GM18499 (cell line): Measurements from ENCODE around the gene TNNC2.
"Not testable (repeated sequence)": the region's sequence is repeated elsewhere in the genome, so short reads cannot be mapped to it uniquely, and the experiment has no call there.

Source experiments
- ATAC-seq: cut with Tn5 transposase; IDR thresholded peaks from one replicate; pipeline ENCODE4 v1.9.1; 2021; ENCODE audit warnings: moderate number of reproducible peaks; ENCODE audit not compliant: insufficient read depth, unreplicated experiment

Gene TNNC2

GRCh38 chr20:45850238-45850637 is 23.1 kb upstream of the TNNC2 start:
- no peak for ATAC-seq

- no peak for ATAC-seq
These were observed 22.0 kb upstream of the TNNC2 start for GRCh38 chr20:45848969-45849582.

DNA sequence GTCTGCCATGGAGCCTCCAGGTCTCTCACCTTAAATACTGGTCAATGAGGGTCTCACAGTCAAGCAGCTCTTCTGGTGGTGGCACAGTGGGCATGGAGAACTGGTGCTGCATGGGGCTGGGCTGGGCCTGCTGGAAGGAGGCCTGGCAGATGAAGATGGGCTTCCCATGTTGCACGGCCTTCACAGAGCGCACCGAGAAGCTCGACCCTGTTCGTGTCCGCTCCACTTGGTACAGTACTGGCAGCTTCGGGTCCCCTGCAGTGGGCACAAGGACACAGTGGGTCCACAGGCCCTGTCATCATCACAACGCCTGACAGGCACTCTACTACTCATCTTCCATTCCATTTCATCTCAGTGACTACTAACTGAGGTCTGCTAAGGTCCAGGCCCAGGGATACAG is 21.3 kb upstream of the TNNC2 start:
- no peak for ATAC-seq

DNA sequence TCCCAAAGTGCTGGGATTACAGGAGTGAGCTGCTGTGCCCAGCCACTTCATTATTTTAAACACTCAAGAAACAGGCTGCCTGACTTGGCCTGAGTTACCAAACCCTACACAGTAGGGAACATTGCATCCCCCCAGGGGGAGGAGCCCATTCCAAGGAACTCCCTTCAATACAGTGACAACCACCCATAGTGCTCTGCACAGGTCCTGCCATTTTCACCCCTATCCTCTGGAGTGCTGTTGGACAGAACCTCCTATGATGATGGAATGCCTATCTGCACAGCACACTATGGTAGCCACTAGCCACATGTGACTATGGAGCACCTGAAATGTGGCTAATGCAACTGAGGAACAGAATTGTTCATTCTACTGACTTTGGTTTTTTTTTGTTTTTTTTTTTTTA is 18.3 kb upstream of the TNNC2 start:
- no peak for ATAC-seq

DNA sequence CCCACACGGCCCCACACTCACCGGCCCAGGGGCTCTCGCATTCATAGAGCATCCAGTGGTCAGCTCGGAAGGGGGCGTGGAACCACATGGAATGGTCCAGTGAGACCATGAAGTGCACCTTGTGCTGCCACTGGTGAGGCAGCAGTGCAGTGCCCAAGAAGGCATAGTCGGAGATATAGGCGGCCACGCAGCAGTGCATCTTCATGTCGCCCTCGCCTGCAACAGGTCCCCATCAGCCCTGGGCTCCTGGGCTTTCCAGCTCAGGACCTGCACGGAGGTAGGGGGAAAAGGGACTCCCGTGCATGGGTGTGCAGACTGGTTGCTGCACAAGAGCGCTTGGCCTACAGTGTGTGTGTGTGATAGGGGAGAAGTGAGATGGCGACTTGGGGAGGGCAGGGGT is 16.4 kb upstream of the TNNC2 start:
- no peak for ATAC-seq

- no peak for ATAC-seq
These were observed 15.2 kb upstream of the TNNC2 start for GRCh38 chr20:45842169-45842812.

GRCh38 chr20:45841407-45842129 is 14.5 kb upstream of the TNNC2 start:
- ATAC-seq = no peak

- ATAC-seq = no peak
These were observed 13.6 kb upstream of the TNNC2 start for GRCh38 chr20:45840700-45841198.

GRCh38 chr20:45836841-45837240 is 9.7 kb upstream of the TNNC2 start:
- ATAC-seq = no peak

DNA sequence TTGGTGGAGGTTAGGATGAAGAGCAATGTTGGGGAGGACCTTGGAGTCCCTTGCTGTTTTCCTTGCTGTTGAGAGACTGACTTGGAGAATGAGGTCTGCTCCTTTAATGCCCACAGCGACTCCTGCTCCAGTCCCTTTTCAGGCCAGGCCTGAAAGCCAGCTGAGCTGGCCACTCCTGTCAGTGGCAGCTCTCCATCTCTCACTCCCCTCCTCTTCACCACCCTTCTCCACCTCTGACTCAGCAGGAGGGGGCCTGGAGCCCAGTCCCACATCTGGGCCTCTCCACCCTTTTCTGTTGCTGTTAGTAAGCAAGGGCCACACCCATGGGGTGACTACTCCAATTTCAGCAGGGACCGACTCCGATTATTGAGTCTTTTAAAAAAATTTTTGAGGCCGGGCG is 8.7 kb upstream of the TNNC2 start:
- ATAC-seq = no peak

DNA sequence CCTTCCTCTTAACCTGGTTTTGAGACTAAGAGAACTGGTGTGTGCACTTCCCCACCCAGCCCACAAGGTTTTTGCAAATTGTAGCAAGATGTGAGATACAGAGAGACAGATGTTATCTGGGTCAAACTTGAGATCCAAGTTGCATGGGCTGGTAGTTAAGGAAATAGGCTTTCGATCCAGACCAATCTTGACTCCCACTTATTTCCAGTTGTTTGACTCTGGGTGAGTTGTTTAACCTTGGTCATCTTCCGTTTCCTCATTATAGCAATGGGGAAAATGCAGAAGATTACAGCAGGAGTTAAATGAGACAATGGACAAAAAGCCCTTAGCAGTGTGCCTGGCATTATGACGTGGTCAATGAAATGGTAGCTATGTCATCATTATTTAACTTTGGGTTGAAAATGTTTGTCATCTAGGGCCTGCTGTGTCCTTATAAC is 8.2 kb upstream of the TNNC2 start:
- ATAC-seq = no peak

- no peak for ATAC-seq
These were observed 7.7 kb upstream of the TNNC2 start for GRCh38 chr20:45834797-45835161.

GRCh38 chr20:45833883-45834796 is 7.0 kb upstream of the TNNC2 start:
- no peak for ATAC-seq

- no peak for ATAC-seq
These were observed 6.1 kb upstream of the TNNC2 start, which contains the start of gene SNX21 for GRCh38 chr20:45833030-45833882. Gene SNX21 (plus strand): TSS chr20:45833799. CDS start chr20:45833920, 121 bp downstream.

DNA sequence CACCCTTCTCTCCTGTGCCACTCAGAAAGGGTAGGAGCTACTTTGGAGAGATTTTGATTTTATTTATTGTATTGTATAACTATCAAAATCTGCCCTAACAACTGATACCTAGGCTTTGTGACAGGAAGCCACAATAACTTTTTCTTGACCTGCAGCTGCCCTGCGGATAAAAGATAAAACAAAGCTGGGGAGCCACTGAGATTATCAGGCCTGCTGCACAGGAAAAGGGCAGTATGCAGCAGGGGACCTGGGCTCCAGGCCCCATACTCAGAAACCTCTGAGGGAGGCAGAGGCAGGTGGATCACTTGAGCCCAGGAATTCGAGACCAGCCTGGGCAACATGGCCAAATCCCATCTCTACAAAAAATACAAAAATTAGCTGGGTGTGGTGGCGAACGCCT is 5.5 kb upstream of the TNNC2 start:
- ATAC-seq = no peak

DNA sequence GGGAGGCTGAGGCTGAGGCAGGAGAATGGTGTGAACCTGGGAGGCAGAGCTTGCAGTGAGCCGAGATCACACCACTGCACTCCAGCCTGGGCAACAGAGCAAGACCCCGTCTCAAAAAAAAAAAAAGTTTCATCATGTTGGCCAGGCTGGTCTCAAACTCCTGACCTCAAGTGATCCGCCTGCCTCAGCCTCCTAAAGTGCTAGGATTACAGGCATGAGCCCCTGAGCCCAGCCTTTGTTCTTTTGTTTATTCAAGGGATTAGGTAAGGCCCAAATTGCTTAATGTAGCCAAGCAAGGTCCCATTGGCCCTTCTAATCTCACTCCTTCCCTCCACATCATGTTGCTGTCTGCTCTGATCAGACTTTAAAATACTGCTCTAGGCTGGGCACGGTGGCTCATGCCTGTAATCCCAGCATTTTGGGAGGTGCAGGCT is 2.6 kb upstream of the TNNC2 start:
- ATAC-seq = not testable (repeated sequence)

GRCh38 chr20:45828589-45828988 is 1.5 kb upstream of the TNNC2 start:
- no peak for ATAC-seq

DNA sequence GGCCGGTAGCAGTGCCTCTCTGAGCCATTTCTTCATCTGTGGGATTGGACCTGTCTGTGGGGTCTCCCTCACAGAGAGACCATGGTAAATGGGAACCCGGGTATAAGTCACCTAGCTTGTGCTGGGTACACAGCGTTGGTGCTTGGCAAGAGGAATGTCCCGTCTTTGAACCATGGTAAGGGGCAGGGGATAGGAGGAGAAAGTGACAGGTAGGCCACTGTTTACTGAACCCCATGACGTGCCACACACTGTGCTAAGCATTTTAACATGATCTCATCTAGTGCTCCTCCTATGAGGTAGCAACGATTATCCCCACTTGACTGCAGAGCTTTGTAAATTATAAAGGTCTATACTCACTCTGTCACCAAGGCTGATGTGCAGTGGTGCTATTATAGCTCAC is 600 bp upstream of the TNNC2 start:
- no peak for ATAC-seq

DNA sequence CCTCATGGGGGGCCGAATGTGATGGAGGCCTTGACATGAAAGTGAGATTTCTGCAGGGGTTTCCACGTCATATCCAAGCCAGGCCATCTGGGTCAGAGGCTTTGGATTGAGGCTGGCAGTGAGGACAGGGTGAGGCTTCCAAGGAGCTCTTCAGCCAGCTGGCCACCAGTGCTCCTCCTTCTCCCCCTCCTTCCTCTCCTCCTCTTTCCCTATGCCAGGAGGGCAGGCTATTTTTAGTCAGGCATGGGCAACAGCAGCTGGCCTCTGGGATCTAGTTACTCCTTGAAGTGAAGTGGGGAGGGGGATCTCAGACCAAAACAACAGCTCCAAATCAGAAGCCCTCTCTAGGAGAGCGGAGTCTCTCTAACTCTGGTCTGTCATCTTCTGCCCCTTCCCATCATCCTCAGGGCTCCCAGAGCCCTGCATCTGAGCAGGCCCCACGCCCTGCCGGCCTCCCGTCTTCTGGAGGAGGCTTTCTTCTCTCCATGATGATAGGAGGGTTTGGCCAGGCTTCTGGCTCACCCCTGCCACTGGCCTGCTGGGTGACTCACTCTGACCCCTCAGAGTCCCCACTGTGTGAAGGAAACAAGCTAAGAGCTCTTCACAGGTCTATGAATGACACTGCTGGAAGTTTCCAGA is 612 bp downstream of the TNNC2 start:
- no peak for ATAC-seq
